CD4-positive, alpha-beta T cell treated with Interleukin-1 beta for 1 hour (primary cell): Measurements from ENCODE around the gene NEAT1.
A peak's percentile ranks its signal among the peaks of the same experiment; 100 is the strongest.

ENCODE experiments used
- DNase-seq, 2 donors: peaks; one replicate each; pipeline ENCODE4 v3.0.0-alpha.2; 2020 to 2022

Gene NEAT1

GRCh38 chr11:65422633-65423515 is at the start of gene NEAT1:
Gene NEAT1 (plus strand): TSS chr11:65422798.
- peak; percentile 94 to 95 for DNase-seq

- no peak for DNase-seq
Observed at GRCh38 chr11:65373839-65374580, 48.6 kb upstream of the NEAT1 start.

GRCh38 chr11:65375012-65375411 is 47.6 kb upstream of the NEAT1 start:
- no peak for DNase-seq

GRCh38 chr11:65376138-65376713 is 46.4 kb upstream of the NEAT1 start:
- DNase-seq, result no peak

- no peak for DNase-seq
Observed at GRCh38 chr11:65377036-65377435, 45.6 kb upstream of the NEAT1 start.

- DNase-seq, result no peak
Observed at GRCh38 chr11:65377777-65378176, 44.8 kb upstream of the NEAT1 start.

GRCh38 chr11:65378208-65378927 is 44.2 kb upstream of the NEAT1 start:
- peak in 1 of 2 donors; percentile 49 for DNase-seq

GRCh38 chr11:65378928-65379638 is 43.5 kb upstream of the NEAT1 start:
- no peak for DNase-seq

GRCh38 chr11:65379698-65380459 is 42.7 kb upstream of the NEAT1 start:
- DNase-seq, result no peak

- DNase-seq, result no peak
Observed at GRCh38 chr11:65380460-65381119, 42.0 kb upstream of the NEAT1 start.

- no peak for DNase-seq
Observed at GRCh38 chr11:65381716-65382032, 40.9 kb upstream of the NEAT1 start.

GRCh38 chr11:65382033-65382803 is 40.4 kb upstream of the NEAT1 start, which contains the start of gene SLC25A45:
Gene SLC25A45 (minus strand): TSS chr11:65382646. CDS start chr11:65381951, 695 bp downstream.
- DNase-seq, result peak; percentile 89 to 93

- no peak for DNase-seq
Observed at GRCh38 chr11:65382804-65383368, 39.7 kb upstream of the NEAT1 start.

GRCh38 chr11:65383778-65384177 is 38.8 kb upstream of the NEAT1 start:
- DNase-seq, result no peak

- peak; percentile 18 to 47 for DNase-seq
Observed at GRCh38 chr11:65384301-65384889, 38.2 kb upstream of the NEAT1 start.

GRCh38 chr11:65386307-65387140 is 36.1 kb upstream of the NEAT1 start, which contains the start of gene FRMD8:
Gene FRMD8 (plus strand): TSS chr11:65386637. CDS start chr11:65387037, 400 bp downstream.
- peak; percentile 91 to 93 for DNase-seq

GRCh38 chr11:65388731-65389130 is 33.9 kb upstream of the NEAT1 start:
- DNase-seq, result no peak

GRCh38 chr11:65389294-65389980 is 33.2 kb upstream of the NEAT1 start:
- DNase-seq, result no peak
